GM10266 (cell line): Measurements from ENCODE around the gene EVX1.

Source experiments
- DNase-seq: peaks from one replicate; pipeline ENCODE4 v3.0.0; 2012; ENCODE audit errors: extremely low spot score
- CTCF ChIP-seq: IDR thresholded peaks from 2 replicates; pipeline ENCODE4 v1.5.1; 2012; ENCODE audit warnings: mild to moderate bottlenecking, low read depth; ENCODE audit not compliant: control insufficient read depth, insufficient read depth; ENCODE audit errors: missing control alignments

EVX1 gene

DNA sequence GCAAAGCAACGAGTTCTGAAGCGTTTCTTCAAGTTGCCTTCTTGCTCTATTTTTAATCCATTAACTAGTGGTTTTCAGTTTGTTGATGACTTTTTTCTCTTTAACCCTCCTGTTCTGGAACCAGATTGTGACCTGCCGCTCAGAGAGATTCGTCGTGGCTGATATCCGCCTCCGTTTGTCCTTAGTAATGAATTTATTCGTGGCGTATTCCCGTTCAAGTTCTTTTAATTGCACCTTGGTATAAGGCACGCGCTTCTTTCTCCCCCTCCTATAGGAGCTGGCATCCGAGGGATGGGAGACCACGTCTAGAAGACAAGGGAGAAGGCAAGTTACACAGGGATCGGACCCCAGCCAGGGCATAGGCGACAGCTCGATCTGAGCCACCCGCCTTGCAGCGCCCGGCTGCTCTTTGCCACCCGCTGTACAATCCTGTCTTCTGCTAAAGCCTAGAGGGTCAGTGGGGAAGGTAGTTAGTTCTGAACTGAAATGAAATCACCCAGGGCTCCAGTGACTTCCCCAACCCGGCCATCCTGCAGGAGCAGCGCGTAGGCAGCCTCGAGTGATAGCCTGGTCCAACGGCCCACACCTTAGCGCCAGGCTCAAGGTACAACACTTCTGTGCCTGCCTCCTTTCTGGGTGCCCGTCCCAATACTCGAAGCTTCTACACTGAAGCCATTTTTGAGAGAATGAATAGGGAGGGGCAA is 44.3 kb upstream of the EVX1 start:
- DNase-seq = no peak
- TF ChIP-seq CTCF = no peak

DNA sequence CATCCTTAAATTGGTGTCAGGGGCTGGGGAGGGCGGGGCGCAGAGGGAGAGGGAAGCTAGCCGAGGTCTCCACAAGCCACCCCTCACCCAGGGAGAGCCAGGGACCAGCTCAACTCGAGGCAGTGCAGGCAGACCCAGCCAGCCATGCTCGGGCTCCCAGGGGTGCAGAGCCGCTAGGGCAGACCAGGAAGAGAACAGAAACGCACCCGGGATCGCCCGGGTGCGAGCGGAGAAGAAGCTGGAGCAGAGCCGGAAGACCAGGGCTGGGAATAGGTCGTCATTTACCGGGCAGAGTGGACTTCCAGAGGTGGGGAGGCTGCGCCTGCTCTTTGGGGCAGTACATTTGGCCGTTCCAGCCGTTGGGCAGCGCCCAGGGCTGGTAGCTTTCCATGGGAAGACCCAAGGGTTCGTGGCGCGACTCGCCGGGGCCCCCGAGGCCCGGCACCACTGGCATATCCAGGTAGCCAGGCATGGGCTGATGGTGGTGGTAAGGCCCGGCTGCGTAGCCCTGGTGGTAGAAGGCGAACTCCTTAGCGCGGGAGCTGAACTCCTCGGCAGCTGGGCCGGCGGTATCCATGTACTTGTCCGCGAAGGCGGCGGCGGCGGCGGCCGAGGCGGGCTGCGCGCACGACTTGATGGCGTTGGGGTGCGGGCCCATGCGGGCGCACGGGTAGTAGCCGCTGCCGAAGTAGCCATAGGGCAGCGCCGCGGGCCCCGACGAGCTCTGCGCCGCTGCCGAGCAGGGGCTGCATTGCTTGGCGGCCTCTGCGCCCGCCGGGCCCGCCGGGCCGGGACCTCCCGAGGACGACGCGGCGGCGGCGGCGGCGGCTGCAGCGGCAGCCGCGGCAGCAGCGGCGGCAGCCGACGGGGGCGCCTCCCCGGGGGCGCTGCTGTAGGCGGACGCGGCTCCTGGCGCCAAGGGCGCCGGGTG is 43.5 kb upstream of the EVX1 start:
- no peak for TF ChIP-seq CTCF
- DNase-seq = no peak

DNA sequence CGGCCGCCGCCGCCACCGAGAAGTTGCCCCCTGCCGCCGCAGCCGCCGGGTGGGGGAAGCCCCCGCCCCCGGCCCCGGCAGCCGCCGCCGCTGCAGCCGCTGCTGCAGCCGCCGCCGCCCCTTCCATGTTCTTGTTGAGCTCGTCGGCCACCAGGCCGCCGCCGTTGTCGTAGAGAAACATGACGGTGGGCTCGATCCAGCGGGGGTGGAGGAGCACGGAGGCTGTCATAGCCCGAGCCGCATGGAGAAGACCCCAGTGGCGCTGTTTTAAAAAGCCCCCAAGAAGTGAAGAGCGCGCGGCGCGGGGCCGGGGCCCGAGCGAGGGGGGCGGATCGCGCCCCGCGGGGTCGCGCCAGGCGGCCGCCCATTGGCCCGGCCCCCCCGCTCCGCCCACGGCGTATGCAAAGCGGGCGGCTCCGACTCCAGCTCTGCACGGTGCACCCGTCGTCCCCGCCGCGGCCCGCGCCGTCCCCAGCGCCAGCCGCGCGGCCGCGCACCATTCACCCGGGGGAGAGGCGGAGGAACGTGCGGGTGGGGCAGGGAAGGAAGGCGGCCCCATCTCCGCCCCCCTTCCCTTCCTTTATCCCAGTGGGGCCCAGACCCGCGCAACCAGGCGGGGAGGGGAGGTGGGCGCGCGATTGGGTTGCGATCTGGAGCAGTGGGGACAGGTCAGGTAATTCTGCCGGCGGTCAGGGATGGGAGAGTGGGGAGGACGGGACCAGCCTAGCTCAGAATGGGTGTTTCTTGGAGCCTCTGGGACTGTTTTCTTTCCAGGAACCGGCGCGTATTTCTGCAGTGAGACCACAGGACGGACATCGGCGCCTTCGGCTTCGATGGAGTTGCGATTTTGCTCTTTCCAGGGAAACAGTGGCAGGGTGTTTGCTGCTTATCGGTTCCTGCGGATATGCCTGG is 42.5 kb upstream of the EVX1 start, which contains the start of gene HOXA13:
TSS of gene HOXA13 (minus strand) at position 243 of the 912 bp plus-strand sequence. CDS start at position 229, 14 bp downstream.
- TF ChIP-seq CTCF = no peak
- no peak for DNase-seq

- no peak for DNase-seq
- TF ChIP-seq CTCF = no peak
Observed at GRCh38 chr7:27200761-27201579, 41.6 kb upstream of the EVX1 start.

GRCh38 chr7:27201580-27202017 is 41.0 kb upstream of the EVX1 start:
- no peak for TF ChIP-seq CTCF
- no peak for DNase-seq
